OCI-LY7 (cell line): ENCODE results near the gene HLCS. TPM values are rescaled to one million over a fixed set of nuclear protein-coding genes. Genes with fewer than 3 reads are reported as not detected.

Experiments used
- BruUV-seq: library from RNA; stranded (reverse); fragments of 400-500 nt; replicated peaks from 2 replicates; lab custom pipeline; 2021; lab: Mats Ljungman, UMichigan
- CTCF ChIA-PET: fragments of 300-600 bp; sonication (Branson Sonifier 250); formaldehyde crosslinking; loops from one replicate; lab custom pipeline; 2022; ENCODE audit warnings: antibody characterized with exemption; ENCODE audit not compliant: unreplicated experiment; lab: Charles Lee
- POLR2A ChIA-PET: fragments of 300-600 bp; sonication (Branson Sonifier 250); formaldehyde crosslinking; loops from one replicate; lab custom pipeline; 2022; ENCODE audit warnings: antibody characterized with exemption; lab: Charles Lee
- DNase-seq: peaks from one replicate; pipeline ENCODE4 v3.0.0-alpha.2; 2015; ENCODE audit warnings: low spot score
- H2AFZ ChIP-seq: fragments of 200-600 bp; sonication (generic), shearing (Covaris generic); 2 replicates; pipeline ENCODE4 v1.6.1; 2014; ENCODE audit warnings: mild to moderate bottlenecking, antibody characterized with exemption, low read length, moderate library complexity
- H3K27ac ChIP-seq: fragments of 200-600 bp; sonication (generic); 2 replicates; pipeline ENCODE4 v1.5.1; 2014; ENCODE audit warnings: mixed run types, low read depth, mild to moderate bottlenecking, moderate library complexity, low read length, inconsistent platforms; ENCODE audit not compliant: poor library complexity, severe bottlenecking
- H3K36me3 ChIP-seq: fragments of 200-600 bp; sonication (generic); 2 replicates; pipeline ENCODE4 v1.6.1; 2014; ENCODE audit warnings: mild to moderate bottlenecking, antibody characterized with exemption, low read length, moderate library complexity, mixed read lengths; ENCODE audit not compliant: insufficient read depth
- H3K4me1 ChIP-seq: fragments of 200-600 bp; sonication (generic); 2 replicates; pipeline ENCODE4 v1.5.1; 2014; ENCODE audit warnings: mild to moderate bottlenecking, low read length; ENCODE audit not compliant: insufficient read depth, poor library complexity, severe bottlenecking
- H3K4me2 ChIP-seq: fragments of 200-600 bp; sonication (generic); 2 replicates; pipeline ENCODE4 v1.6.1; 2014; ENCODE audit warnings: mild to moderate bottlenecking, low read length
- H3K4me3 ChIP-seq: fragments of 200-600 bp; sonication (generic); 2 replicates; pipeline ENCODE4 v1.5.1; 2014; ENCODE audit warnings: mild to moderate bottlenecking, low read depth, low read length; ENCODE audit not compliant: poor library complexity, severe bottlenecking
- H3K79me2 ChIP-seq: fragments of 200-600 bp; sonication (generic); 2 replicates; pipeline ENCODE4 v1.6.1; 2016; ENCODE audit warnings: low read depth, mild to moderate bottlenecking, low read length, moderate library complexity, mixed read lengths; ENCODE audit not compliant: insufficient read depth
- H3K9me2 ChIP-seq: fragments of 200-600 bp; sonication (generic); 2 replicates; pipeline ENCODE4 v1.6.1; 2016; ENCODE audit warnings: mild to moderate bottlenecking, low read length, mixed read lengths; ENCODE audit not compliant: insufficient read depth
- H3K9me3 ChIP-seq: fragments of 200-600 bp; sonication (generic); 2 replicates; pipeline ENCODE4 v1.6.1; 2014; ENCODE audit warnings: mild to moderate bottlenecking, mixed run types, low read length, mixed read lengths
- H4K20me1 ChIP-seq: fragments of 200-600 bp; sonication (generic); 2 replicates; pipeline ENCODE4 v1.6.1; 2014; ENCODE audit warnings: mild to moderate bottlenecking, antibody characterized with exemption, low read length, moderate library complexity, mixed read lengths; ENCODE audit not compliant: insufficient read depth
- EZH2phosphoT487 ChIP-seq: fragments of 200-600 bp; sonication (generic); IDR thresholded peaks from 2 replicates; pipeline ENCODE4 v1.6.1; 2018; ENCODE audit warnings: low read depth, borderline replicate concordance, mild to moderate bottlenecking, mixed run types, antibody characterized with exemption, low read length, moderate library complexity, mixed read lengths
- intact Hi-C: fragments of 100-400 bp; cut with micrococcal nuclease; formaldehyde crosslinking; loops from one replicate; pipeline ENCODE4 v1.10.0; 2022; ENCODE audit not compliant: unreplicated experiment
- total RNA-seq, 2 experiments: library from RNA; depleted of rRNA in 1 of 2; stranded (reverse); fragments of >200 nt in 1 of 2; shearing (Covaris generic) in 1 of 2; gene quantifications; 2 replicates each; pipeline ENCODE4 v1.2.3, GENCODE V29; 2014 to 2022
- TF ChIP-seq, protein P1 (sequence below): fragments of 200-600 bp; sonication (generic); conservative IDR thresholded peaks from 2 replicates; pipeline ENCODE4 v1.5.1; 2014; ENCODE audit warnings: mild to moderate bottlenecking, antibody characterized with exemption, low read length, moderate library complexity, mixed read lengths

The HLCS gene
- total RNA-seq, 2 experiments from 2014 or later, result 12.0 to 20.9 TPM

DNA sequence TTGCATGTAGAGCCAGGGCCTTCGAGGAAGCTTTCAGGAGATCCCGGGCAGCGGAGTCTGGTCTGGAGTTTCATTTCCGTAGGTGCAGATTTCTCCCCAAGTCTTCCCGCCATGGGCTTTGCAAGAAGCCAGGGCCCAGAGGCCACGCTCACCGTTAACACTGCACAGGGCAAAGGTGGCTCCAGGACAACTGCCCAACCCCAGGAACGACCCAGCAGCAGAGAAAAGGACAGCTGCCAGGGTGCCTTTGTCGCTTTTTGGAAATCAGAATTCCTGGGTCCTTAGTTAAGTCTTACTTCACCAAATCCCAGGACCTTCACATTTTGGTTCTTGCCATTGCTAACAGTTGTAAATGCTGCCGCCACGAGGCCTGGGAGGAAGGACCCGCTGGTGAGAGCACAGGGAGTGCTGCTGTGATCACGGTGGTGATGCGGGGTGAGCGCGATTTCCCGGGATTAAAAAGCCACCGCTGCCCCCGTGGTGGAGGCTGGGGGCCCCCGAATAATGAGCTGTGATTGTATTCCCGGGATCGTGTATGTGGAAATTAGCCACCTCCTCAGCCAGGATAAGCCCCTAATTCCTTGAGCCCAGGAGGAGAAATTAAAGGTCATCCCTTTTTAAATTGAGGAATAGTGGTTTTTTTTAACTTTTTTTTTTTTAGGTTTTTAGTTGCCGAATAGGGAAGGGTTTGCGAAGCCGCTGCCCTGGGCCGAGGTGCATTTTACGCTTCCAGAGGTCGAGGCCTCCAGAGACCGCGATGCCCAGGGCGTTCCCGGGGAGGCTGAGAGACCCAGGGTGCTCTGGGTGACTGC lies 259.3 kb downstream of the HLCS start:
- Histone ChIP-seq H3K36me3 (no peaks in the 10 kb centered on the region), H3K4me2 (no peak overlapping the region), H3K4me1 (no peaks in the 10 kb centered on the region), H3K9me2 (no peaks in the 10 kb centered on the region), H3K27ac (no peak overlapping the region), H4K20me1 (no peaks in the 10 kb centered on the region), H2AFZ (no peak overlapping the region), H3K4me3 (no peak overlapping the region), H3K79me2 (no peaks in the 10 kb centered on the region), H3K9me3 (no peaks in the 10 kb centered on the region)
- POLR2A ChIA-PET, result no interaction called here
- intact Hi-C loops, result no loop called here
- no peak for DNase-seq
- CTCF ChIA-PET, result no interaction called here
- no peak for TF ChIP-seq EZH2phosphoT487
- TF ChIP-seq, protein P1, sequence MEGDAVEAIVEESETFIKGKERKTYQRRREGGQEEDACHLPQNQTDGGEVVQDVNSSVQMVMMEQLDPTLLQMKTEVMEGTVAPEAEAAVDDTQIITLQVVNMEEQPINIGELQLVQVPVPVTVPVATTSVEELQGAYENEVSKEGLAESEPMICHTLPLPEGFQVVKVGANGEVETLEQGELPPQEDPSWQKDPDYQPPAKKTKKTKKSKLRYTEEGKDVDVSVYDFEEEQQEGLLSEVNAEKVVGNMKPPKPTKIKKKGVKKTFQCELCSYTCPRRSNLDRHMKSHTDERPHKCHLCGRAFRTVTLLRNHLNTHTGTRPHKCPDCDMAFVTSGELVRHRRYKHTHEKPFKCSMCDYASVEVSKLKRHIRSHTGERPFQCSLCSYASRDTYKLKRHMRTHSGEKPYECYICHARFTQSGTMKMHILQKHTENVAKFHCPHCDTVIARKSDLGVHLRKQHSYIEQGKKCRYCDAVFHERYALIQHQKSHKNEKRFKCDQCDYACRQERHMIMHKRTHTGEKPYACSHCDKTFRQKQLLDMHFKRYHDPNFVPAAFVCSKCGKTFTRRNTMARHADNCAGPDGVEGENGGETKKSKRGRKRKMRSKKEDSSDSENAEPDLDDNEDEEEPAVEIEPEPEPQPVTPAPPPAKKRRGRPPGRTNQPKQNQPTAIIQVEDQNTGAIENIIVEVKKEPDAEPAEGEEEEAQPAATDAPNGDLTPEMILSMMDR, result no peak
- no TSS peak for BruUV-seq

- BruUV-seq, result no TSS peak
- intact Hi-C loops, result no loop called here
- DNase-seq, result no peak
- H3K9me3 ChIP-seq, result no peaks in the 10 kb centered on the region
- TF ChIP-seq EZH2phosphoT487, result no peak
- TF ChIP-seq, protein P1, result no peak
- no peak overlapping the region for H3K4me2 ChIP-seq
- no peak overlapping the region for H2AFZ ChIP-seq
- H3K9me2 ChIP-seq, result no peaks in the 10 kb centered on the region
- no peaks in the 10 kb centered on the region for H3K36me3 ChIP-seq
- H3K4me1 ChIP-seq, result no peaks in the 10 kb centered on the region
- CTCF ChIA-PET, result no interaction called here
- H4K20me1 ChIP-seq, result no peaks in the 10 kb centered on the region
- no peaks in the 10 kb centered on the region for H3K79me2 ChIP-seq
- H3K27ac ChIP-seq, result no peak overlapping the region
- no peak overlapping the region for H3K4me3 ChIP-seq
- POLR2A ChIA-PET, result no interaction called here
Measured at GRCh38 chr21:36706482-36706852, 260.0 kb downstream of the HLCS start.
